GM23338 (cell line): Measurements from ENCODE around the gene DLG2. TPM values are rescaled to one million over a fixed set of nuclear protein-coding genes. Genes with fewer than 3 reads are reported as not detected.

Experiments
- ATAC-seq: fragments of 200-7000 bp; cut with Tn5 transposase; 3 replicates; pipeline ENCODE4 v1.9.1; 2020
- DNase-seq: peaks from one replicate; pipeline ENCODE4 v3.0.0-alpha.2; 2015; ENCODE audit warnings: low spot score
- H2AFZ ChIP-seq: fragments of 200-600 bp; sonication (generic); 2 replicates; pipeline ENCODE4 v1.8.0; 2016; ENCODE audit warnings: antibody characterized with exemption, mild to moderate bottlenecking, moderate library complexity
- H3F3A ChIP-seq: fragments of 200-600 bp; sonication (generic); replicated peaks from 2 replicates; pipeline ENCODE4 v1.8.0; 2017; ENCODE audit warnings: antibody characterized with exemption, mixed run types, low read depth
- H3K27ac ChIP-seq: fragments of 200-600 bp; sonication (generic); 2 replicates; pipeline ENCODE4 v1.6.1; 2016; ENCODE audit warnings: low read depth
- H3K27me3 ChIP-seq: fragments of 200-600 bp; sonication (generic); 2 replicates; pipeline ENCODE4 v1.8.0; 2016; ENCODE audit warnings: mild to moderate bottlenecking, mixed run types, moderate library complexity; ENCODE audit not compliant: insufficient read depth
- H3K36me3 ChIP-seq: fragments of 200-600 bp; sonication (generic); 2 replicates; pipeline ENCODE4 v1.8.0; 2016; ENCODE audit warnings: mild to moderate bottlenecking; ENCODE audit not compliant: insufficient read depth
- H3K4me1 ChIP-seq: fragments of 200-600 bp; sonication (generic); 2 replicates; pipeline ENCODE4 v1.8.0; 2016; ENCODE audit warnings: mild to moderate bottlenecking, moderate library complexity; ENCODE audit not compliant: insufficient read depth
- H3K4me2 ChIP-seq: fragments of 200-600 bp; sonication (generic); 2 replicates; pipeline ENCODE4 v1.7.1; 2017; ENCODE audit warnings: mixed run types
- H3K4me3 ChIP-seq: fragments of 200-600 bp; sonication (generic); 2 replicates; pipeline ENCODE4 v1.6.1; 2016; ENCODE audit warnings: mixed run types
- H3K79me2 ChIP-seq: fragments of 200-600 bp; sonication (generic); replicated peaks from 2 replicates; pipeline ENCODE4 v1.8.0; 2017; ENCODE audit warnings: mild to moderate bottlenecking; ENCODE audit not compliant: insufficient read depth
- H3K9me2 ChIP-seq: fragments of 200-600 bp; sonication (generic); 2 replicates; pipeline ENCODE4 v1.8.0; 2017; ENCODE audit not compliant: insufficient read depth
- H4K20me1 ChIP-seq: fragments of 200-600 bp; sonication (generic); replicated peaks from 2 replicates; pipeline ENCODE4 v1.8.0; 2017; ENCODE audit warnings: mild to moderate bottlenecking; ENCODE audit not compliant: insufficient read depth
- H3K27ac Mint-ChIP-seq: 2 replicates; pipeline ENCODE4 v1.8.0; 2020; ENCODE audit warnings: inconsistent platforms, mild to moderate bottlenecking, moderate library complexity, mixed read lengths
- H3K27me3 Mint-ChIP-seq: 3 replicates; pipeline ENCODE4 v1.8.0; 2022; ENCODE audit warnings: low read depth, mild to moderate bottlenecking, moderate library complexity, mixed read lengths, inconsistent platforms; ENCODE audit not compliant: insufficient read depth, poor library complexity
- H3K36me3 Mint-ChIP-seq: 3 replicates; pipeline ENCODE4 v1.8.0; 2021; ENCODE audit warnings: low read depth, mild to moderate bottlenecking, inconsistent platforms, moderate library complexity, mixed read lengths
- H3K4me1 Mint-ChIP-seq: 3 replicates; pipeline ENCODE4 v1.8.0; 2020; ENCODE audit warnings: mild to moderate bottlenecking, inconsistent platforms, mixed read lengths
- H3K4me3 Mint-ChIP-seq: 3 replicates; pipeline ENCODE4 v1.8.0; 2021; ENCODE audit warnings: moderate library complexity, mild to moderate bottlenecking, inconsistent platforms, mixed read lengths
- H3K9me3 Mint-ChIP-seq: 3 replicates; pipeline ENCODE4 v1.8.0; 2020; ENCODE audit warnings: moderate library complexity, mild to moderate bottlenecking, inconsistent platforms, mixed read lengths
- CREB1 ChIP-seq: fragments of 250-450 bp; sonication (Bioruptor Pico); IDR thresholded peaks from 2 replicates; pipeline ENCODE4 v1.5.0; 2020; ENCODE audit warnings: low read depth, mild to moderate bottlenecking, moderate library complexity
- EZH2 ChIP-seq: fragments of 200-600 bp; sonication (generic); IDR thresholded peaks from one replicate; pipeline ENCODE4 v1.8.0; 2017; ENCODE audit warnings: antibody characterized with exemption, mild to moderate bottlenecking, low read depth; ENCODE audit not compliant: unreplicated experiment
- EZH2phosphoT487 ChIP-seq: fragments of 200-600 bp; sonication (generic); IDR thresholded peaks from one replicate; pipeline ENCODE4 v1.8.1; 2018; ENCODE audit warnings: antibody characterized with exemption; ENCODE audit not compliant: unreplicated experiment
- JUNB ChIP-seq: IDR thresholded peaks from one replicate; pipeline ENCODE4 v1.6.1; 2016; ENCODE audit warnings: antibody characterized with exemption; ENCODE audit not compliant: unreplicated experiment
- NANOG ChIP-seq: IDR thresholded peaks from 2 replicates; pipeline ENCODE4 v1.6.1; 2016; ENCODE audit warnings: antibody characterized with exemption, borderline replicate concordance
- POLR2AphosphoS5 ChIP-seq: IDR thresholded peaks from 2 replicates; pipeline ENCODE4 v1.6.1; 2016; ENCODE audit warnings: antibody characterized with exemption, low read depth
- STAT1 ChIP-seq: IDR thresholded peaks from one replicate; pipeline ENCODE4 v1.6.1; 2016; ENCODE audit warnings: antibody characterized with exemption; ENCODE audit not compliant: unreplicated experiment
- ZNF114 ChIP-seq: fragments of 250-450 bp; sonication (Bioruptor Pico); IDR thresholded peaks from 2 replicates; pipeline ENCODE4 v1.5.0; 2020; ENCODE audit warnings: mild to moderate bottlenecking, moderate library complexity
- ZNF331 ChIP-seq: fragments of 250-450 bp; sonication (Bioruptor Pico); IDR thresholded peaks from 2 replicates; pipeline ENCODE4 v1.5.0; 2020; ENCODE audit warnings: low read depth, mild to moderate bottlenecking, moderate library complexity
- polyA plus RNA-seq: library from polyadenylated mRNA; unstranded; fragments of >200 nt; fragmentation: Nextera tagmentation; extraction: Ambion mirVana; gene quantifications from 2 replicates; pipeline ENCODE4 v1.2.1, GENCODE V29; 2016
- total RNA-seq: library from RNA; depleted of rRNA; stranded (reverse); fragments of >200 nt; shearing (Covaris generic); gene quantifications from 2 replicates; pipeline ENCODE4 v1.2.3, GENCODE V29; 2014
- TF ChIP-seq, protein P1 (sequence below): IDR thresholded peaks from 2 replicates; pipeline ENCODE4 v1.6.1; 2016; ENCODE audit warnings: antibody characterized with exemption
- TF ChIP-seq, protein P2 (sequence below): IDR thresholded peaks from one replicate; pipeline ENCODE4 v1.6.1; 2018; ENCODE audit warnings: antibody characterized with exemption; ENCODE audit not compliant: unreplicated experiment
- TF ChIP-seq, protein P3 (sequence below): fragments of 250-450 bp; sonication (Bioruptor Pico); IDR thresholded peaks from 2 replicates; pipeline ENCODE4 v1.5.0; 2020; ENCODE audit warnings: mild to moderate bottlenecking, moderate library complexity
- TF ChIP-seq, protein P4 (sequence below), 2 experiments: fragments of 200-600 bp in 1 of 2; sonication (generic) in 1 of 2; conservative IDR thresholded peaks; 2 replicates each; pipeline versions ENCODE4 v1.5.1 to v1.6.1; 2016 to 2017; ENCODE audit warnings: antibody characterized with exemption in 2 of 2, low read depth in 2 of 2, mild to moderate bottlenecking in 2 of 2, moderate library complexity in 1 of 2

Gene DLG2
- total and polyA plus RNA-seq, 2 experiments from 2014 or later = 19.8 to 21.5 TPM

DNA sequence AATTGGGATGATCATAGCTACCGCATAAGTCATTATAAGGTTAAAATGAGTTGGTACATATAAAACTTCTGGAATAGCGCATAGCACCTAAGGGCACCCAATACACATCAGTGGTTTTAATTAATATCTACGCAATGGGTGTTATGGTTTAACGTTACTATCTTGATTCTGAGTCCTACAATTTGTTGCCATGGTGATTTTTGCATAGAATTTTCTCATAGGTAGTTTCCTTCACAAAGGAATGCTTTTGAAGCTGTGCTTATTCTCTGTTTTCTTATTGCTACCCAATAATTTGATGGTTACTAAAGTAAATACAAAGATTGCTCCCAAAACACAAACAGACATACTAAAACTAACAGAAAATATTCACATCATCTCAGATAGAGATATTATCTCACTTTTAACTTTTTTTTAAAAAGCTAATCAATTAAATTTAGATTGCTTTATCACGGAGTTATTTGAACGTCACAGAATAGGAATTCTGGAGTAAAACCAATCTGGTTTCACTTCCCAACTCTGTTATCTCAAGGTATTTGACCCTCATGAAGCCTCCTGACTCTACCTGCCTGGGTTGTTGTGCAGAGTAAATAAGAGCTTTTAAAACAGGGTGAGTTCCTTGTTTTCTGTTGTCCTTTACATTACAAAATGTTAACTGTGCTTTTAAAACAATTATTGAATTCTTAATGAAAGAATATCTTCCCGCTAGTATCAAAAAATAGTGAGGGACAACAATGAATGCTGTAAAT, 1705.5 kb downstream of the DLG2 start:
- peaks cover 2% of the 10 kb centered on the region; the same call in 2 of the 3 replicates for H3K4me1 Mint-ChIP-seq
- TF ChIP-seq, protein P1, sequence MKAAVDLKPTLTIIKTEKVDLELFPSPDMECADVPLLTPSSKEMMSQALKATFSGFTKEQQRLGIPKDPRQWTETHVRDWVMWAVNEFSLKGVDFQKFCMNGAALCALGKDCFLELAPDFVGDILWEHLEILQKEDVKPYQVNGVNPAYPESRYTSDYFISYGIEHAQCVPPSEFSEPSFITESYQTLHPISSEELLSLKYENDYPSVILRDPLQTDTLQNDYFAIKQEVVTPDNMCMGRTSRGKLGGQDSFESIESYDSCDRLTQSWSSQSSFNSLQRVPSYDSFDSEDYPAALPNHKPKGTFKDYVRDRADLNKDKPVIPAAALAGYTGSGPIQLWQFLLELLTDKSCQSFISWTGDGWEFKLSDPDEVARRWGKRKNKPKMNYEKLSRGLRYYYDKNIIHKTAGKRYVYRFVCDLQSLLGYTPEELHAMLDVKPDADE = no peak
- TF ChIP-seq JUNB (no peak), ZNF114 (no peak), EZH2 (no peak), EZH2phosphoT487 (no peak), ZNF331 (CRISPR knock-in tag) (no peak), CREB1 (CRISPR knock-in tag) (no peak), NANOG (no peak), POLR2AphosphoS5 (no peak), STAT1 (no peak)
- TF ChIP-seq, protein P2, sequence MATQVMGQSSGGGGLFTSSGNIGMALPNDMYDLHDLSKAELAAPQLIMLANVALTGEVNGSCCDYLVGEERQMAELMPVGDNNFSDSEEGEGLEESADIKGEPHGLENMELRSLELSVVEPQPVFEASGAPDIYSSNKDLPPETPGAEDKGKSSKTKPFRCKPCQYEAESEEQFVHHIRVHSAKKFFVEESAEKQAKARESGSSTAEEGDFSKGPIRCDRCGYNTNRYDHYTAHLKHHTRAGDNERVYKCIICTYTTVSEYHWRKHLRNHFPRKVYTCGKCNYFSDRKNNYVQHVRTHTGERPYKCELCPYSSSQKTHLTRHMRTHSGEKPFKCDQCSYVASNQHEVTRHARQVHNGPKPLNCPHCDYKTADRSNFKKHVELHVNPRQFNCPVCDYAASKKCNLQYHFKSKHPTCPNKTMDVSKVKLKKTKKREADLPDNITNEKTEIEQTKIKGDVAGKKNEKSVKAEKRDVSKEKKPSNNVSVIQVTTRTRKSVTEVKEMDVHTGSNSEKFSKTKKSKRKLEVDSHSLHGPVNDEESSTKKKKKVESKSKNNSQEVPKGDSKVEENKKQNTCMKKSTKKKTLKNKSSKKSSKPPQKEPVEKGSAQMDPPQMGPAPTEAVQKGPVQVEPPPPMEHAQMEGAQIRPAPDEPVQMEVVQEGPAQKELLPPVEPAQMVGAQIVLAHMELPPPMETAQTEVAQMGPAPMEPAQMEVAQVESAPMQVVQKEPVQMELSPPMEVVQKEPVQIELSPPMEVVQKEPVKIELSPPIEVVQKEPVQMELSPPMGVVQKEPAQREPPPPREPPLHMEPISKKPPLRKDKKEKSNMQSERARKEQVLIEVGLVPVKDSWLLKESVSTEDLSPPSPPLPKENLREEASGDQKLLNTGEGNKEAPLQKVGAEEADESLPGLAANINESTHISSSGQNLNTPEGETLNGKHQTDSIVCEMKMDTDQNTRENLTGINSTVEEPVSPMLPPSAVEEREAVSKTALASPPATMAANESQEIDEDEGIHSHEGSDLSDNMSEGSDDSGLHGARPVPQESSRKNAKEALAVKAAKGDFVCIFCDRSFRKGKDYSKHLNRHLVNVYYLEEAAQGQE = no peak
- TF ChIP-seq, protein P3, sequence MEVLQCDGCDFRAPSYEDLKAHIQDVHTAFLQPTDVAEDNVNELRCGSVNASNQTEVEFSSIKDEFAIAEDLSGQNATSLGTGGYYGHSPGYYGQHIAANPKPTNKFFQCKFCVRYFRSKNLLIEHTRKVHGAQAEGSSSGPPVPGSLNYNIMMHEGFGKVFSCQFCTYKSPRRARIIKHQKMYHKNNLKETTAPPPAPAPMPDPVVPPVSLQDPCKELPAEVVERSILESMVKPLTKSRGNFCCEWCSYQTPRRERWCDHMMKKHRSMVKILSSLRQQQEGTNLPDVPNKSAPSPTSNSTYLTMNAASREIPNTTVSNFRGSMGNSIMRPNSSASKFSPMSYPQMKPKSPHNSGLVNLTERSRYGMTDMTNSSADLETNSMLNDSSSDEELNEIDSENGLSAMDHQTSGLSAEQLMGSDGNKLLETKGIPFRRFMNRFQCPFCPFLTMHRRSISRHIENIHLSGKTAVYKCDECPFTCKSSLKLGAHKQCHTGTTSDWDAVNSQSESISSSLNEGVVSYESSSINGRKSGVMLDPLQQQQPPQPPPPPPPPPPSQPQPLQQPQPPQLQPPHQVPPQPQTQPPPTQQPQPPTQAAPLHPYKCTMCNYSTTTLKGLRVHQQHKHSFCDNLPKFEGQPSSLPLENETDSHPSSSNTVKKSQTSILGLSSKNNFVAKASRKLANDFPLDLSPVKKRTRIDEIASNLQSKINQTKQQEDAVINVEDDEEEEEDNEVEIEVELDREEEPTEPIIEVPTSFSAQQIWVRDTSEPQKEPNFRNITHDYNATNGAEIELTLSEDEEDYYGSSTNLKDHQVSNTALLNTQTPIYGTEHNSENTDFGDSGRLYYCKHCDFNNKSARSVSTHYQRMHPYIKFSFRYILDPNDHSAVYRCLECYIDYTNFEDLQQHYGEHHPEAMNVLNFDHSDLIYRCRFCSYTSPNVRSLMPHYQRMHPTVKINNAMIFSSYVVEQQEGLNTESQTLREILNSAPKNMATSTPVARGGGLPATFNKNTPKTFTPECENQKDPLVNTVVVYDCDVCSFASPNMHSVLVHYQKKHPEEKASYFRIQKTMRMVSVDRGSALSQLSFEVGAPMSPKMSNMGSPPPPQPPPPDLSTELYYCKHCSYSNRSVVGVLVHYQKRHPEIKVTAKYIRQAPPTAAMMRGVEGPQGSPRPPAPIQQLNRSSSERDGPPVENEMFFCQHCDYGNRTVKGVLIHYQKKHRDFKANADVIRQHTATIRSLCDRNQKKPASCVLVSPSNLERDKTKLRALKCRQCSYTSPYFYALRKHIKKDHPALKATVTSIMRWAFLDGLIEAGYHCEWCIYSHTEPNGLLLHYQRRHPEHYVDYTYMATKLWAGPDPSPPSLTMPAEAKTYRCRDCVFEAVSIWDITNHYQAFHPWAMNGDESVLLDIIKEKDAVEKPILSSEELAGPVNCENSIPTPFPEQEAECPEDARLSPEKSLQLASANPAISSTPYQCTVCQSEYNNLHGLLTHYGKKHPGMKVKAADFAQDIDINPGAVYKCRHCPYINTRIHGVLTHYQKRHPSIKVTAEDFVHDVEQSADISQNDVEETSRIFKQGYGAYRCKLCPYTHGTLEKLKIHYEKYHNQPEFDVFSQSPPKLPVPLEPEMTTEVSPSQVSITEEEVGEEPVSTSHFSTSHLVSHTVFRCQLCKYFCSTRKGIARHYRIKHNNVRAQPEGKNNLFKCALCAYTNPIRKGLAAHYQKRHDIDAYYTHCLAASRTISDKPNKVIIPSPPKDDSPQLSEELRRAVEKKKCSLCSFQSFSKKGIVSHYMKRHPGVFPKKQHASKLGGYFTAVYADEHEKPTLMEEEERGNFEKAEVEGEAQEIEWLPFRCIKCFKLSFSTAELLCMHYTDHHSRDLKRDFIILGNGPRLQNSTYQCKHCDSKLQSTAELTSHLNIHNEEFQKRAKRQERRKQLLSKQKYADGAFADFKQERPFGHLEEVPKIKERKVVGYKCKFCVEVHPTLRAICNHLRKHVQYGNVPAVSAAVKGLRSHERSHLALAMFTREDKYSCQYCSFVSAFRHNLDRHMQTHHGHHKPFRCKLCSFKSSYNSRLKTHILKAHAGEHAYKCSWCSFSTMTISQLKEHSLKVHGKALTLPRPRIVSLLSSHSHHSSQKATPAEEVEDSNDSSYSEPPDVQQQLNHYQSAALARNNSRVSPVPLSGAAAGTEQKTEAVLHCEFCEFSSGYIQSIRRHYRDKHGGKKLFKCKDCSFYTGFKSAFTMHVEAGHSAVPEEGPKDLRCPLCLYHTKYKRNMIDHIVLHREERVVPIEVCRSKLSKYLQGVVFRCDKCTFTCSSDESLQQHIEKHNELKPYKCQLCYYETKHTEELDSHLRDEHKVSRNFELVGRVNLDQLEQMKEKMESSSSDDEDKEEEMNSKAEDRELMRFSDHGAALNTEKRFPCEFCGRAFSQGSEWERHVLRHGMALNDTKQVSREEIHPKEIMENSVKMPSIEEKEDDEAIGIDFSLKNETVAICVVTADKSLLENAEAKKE = no peak
- TF ChIP-seq, protein P4, sequence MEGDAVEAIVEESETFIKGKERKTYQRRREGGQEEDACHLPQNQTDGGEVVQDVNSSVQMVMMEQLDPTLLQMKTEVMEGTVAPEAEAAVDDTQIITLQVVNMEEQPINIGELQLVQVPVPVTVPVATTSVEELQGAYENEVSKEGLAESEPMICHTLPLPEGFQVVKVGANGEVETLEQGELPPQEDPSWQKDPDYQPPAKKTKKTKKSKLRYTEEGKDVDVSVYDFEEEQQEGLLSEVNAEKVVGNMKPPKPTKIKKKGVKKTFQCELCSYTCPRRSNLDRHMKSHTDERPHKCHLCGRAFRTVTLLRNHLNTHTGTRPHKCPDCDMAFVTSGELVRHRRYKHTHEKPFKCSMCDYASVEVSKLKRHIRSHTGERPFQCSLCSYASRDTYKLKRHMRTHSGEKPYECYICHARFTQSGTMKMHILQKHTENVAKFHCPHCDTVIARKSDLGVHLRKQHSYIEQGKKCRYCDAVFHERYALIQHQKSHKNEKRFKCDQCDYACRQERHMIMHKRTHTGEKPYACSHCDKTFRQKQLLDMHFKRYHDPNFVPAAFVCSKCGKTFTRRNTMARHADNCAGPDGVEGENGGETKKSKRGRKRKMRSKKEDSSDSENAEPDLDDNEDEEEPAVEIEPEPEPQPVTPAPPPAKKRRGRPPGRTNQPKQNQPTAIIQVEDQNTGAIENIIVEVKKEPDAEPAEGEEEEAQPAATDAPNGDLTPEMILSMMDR (conservative IDR thresholded peaks at IDR 0.05; ENCODE audit: low read depth in 2 of 2) = no peak
- ATAC-seq (no peak), DNase-seq (peak; percentile 21)
- no peak overlapping the region for H3K4me3 Mint-ChIP-seq
- no peaks in the 10 kb centered on the region for H3K36me3 ChIP-seq
- no peaks in the 10 kb centered on the region for H3K27me3 ChIP-seq
- H3K4me1 ChIP-seq = no peaks in the 10 kb centered on the region
- no peaks in the 10 kb centered on the region for H3K9me3 Mint-ChIP-seq
- H3K27me3 Mint-ChIP-seq = no peaks in the 10 kb centered on the region
- no peaks in the 10 kb centered on the region for H4K20me1 ChIP-seq
- peak overlapping the region; percentile 63 for H3K27ac Mint-ChIP-seq
- H3K9me2 ChIP-seq = no peaks in the 10 kb centered on the region
- no peak overlapping the region for H3K4me3 ChIP-seq
- H3F3A ChIP-seq = no peaks in the 10 kb centered on the region
- no peaks in the 10 kb centered on the region for H3K79me2 ChIP-seq
- H3K4me2 ChIP-seq = no peak overlapping the region
- H2AFZ ChIP-seq = no peak overlapping the region
- H3K27ac ChIP-seq = no peak overlapping the region
- H3K36me3 Mint-ChIP-seq = no peaks in the 10 kb centered on the region
